DMS53 treated with DMSO at 0.1 percent for 48 hours (cell line): ENCODE data around the gene CAMTA1.

Source experiments
- DNase-seq: peaks from one replicate; lab custom pipeline; 2025; ENCODE audit not compliant: unreplicated experiment; lab: John Stamatoyannopoulos, UW

The CAMTA1 gene

GRCh38 chr1:6923012-6923411, 137.8 kb downstream of the CAMTA1 start:
- no peak for DNase-seq

- no peak for DNase-seq
These were observed 138.2 kb downstream of the CAMTA1 start for GRCh38 chr1:6923416-6923815.

GRCh38 chr1:6923955-6924881, 139.0 kb downstream of the CAMTA1 start:
- no peak for DNase-seq

GRCh38 chr1:6924891-6925290, 139.6 kb downstream of the CAMTA1 start:
- no peak for DNase-seq

- DNase-seq = no peak
These were observed 142.4 kb downstream of the CAMTA1 start for GRCh38 chr1:6927626-6928025.

- DNase-seq = no peak
These were observed 143.0 kb downstream of the CAMTA1 start for GRCh38 chr1:6928106-6928885.

- DNase-seq = no peak
These were observed 145.6 kb downstream of the CAMTA1 start for GRCh38 chr1:6930732-6931300.

- DNase-seq = no peak
These were observed 150.2 kb downstream of the CAMTA1 start for GRCh38 chr1:6935361-6935883.

GRCh38 chr1:6935911-6936690, 150.8 kb downstream of the CAMTA1 start:
- DNase-seq = no peak

GRCh38 chr1:6937048-6937447, 151.8 kb downstream of the CAMTA1 start:
- DNase-seq = no peak

GRCh38 chr1:6939363-6939762, 154.1 kb downstream of the CAMTA1 start:
- DNase-seq = no peak

GRCh38 chr1:6941786-6942185, 156.5 kb downstream of the CAMTA1 start:
- no peak for DNase-seq

GRCh38 chr1:6942990-6943389, 157.7 kb downstream of the CAMTA1 start:
- no peak for DNase-seq

- no peak for DNase-seq
These were observed 159.2 kb downstream of the CAMTA1 start for GRCh38 chr1:6944434-6944833.

- DNase-seq = no peak
These were observed 162.7 kb downstream of the CAMTA1 start for GRCh38 chr1:6947952-6948351.

- DNase-seq = no peak
These were observed 163.2 kb downstream of the CAMTA1 start for GRCh38 chr1:6948416-6948815.

- no peak for DNase-seq
These were observed 163.6 kb downstream of the CAMTA1 start for GRCh38 chr1:6948861-6949260.

GRCh38 chr1:6950001-6950765, 164.9 kb downstream of the CAMTA1 start:
- DNase-seq = no peak

GRCh38 chr1:6951536-6951935, 166.3 kb downstream of the CAMTA1 start:
- no peak for DNase-seq

GRCh38 chr1:6953216-6953615, 168.0 kb downstream of the CAMTA1 start:
- DNase-seq = no peak
